ENCODE data around the gene VARS1.
"Not testable (repeated sequence)": the region's sequence is repeated elsewhere in the genome, so short reads cannot be mapped to it uniquely, and the experiment has no call there.

VARS1 gene

DNA sequence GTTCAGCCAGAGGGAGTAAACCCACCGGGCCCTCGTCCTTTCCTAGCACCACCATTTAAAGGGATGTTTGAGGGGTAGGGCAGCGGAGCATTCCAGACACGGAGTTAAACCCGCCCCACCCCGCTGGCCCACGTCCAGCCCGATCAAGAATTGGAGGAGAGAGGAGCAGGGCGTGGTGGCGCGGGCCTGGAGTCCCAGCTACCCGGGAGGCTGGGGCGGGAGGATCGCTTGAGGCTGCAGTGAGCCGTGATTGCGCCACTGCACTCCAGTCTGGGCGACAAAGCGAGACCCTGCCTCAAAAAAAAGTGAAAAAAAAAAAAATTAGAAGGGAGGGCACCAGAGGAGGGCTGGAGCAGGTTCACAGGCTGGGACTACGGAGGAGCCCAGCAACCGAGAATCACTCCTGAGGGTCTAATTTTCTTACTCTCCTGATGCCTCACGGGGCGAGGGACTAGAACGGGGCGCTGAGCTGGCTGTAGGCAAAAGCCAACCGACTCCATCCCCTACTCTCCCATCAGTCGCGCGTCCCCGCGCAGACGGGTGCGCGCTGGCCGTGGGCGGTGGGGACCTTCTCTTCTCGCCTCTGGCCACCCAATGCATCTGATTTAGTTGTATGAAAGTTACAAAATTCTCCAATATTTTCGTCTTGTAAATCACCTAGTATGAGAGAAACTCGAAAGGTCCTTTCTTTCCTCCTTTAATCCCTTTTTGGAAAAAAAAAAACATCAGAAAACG, 25.9 kb upstream of the VARS1 start:
- DNase-seq = peak; percentile 45

DNA sequence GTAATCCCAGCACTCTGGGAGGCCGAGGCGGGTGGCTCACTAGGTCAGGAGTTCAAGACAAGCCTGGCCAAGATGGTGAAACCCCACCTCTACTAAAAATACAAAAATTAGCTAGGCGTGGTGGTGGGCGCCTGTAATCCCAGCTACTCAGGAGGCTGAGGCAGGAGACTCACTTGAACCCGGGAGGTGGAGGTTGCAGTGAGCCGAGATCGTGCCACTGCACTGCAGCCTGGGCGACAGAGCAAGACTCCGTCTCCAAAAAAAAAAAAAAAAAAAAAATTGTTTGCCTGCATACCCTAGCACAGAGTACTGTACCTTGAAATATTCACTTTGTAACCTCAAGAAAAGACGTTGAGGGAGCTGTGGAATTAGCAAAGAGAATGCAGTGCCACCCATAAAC, 24.8 kb upstream of the VARS1 start:
- not testable (repeated sequence) for DNase-seq

DNA sequence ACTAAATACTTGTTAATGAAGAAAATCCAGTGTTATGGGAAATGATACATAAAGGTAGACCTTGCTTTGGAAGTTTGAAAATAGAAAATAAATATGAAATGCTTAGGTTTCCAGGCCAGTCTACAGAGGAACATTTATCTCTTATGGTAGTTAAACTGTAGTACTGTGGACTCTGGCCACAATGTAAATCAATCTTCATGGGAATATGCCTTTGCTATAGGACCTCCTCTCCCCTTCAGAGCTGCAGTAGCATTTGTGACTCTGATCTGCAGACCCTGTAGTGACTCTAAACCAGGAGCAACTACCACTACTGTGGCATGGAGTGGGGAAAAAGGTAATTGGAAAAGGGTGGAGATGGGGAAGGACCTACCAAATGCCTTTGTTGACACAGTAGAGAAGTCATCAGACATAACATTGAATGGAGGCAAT, 24.3 kb upstream of the VARS1 start:
- no peak for DNase-seq

DNA sequence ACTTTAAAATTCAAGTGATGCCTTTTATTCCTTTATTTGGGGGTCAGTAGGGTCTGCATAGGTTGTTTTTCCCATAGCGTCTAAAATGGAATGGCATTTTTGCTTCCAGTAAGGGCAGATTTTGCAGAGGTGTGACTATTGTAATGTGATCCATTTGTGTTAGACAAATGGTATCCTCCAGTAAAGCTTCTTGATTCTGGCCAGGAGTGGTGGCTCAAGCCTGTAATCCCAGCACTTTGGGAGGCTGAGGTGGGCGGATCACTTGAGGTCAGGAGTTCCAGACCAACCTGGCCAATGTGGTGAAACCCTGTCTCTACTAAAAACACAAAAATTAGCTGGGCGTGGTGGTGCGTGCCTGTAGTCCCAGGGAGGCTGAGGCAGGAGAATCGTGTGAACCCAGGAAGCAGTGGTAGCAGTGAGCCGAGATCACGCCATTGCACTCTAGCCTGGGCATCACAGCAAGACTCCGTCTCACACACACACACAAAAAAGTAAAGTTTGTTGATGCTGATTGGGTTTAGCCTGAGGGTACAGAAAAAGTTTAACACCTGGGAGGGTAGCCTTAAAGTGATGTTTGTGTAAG, 22.5 kb upstream of the VARS1 start:
- not testable (repeated sequence) for DNase-seq

DNA sequence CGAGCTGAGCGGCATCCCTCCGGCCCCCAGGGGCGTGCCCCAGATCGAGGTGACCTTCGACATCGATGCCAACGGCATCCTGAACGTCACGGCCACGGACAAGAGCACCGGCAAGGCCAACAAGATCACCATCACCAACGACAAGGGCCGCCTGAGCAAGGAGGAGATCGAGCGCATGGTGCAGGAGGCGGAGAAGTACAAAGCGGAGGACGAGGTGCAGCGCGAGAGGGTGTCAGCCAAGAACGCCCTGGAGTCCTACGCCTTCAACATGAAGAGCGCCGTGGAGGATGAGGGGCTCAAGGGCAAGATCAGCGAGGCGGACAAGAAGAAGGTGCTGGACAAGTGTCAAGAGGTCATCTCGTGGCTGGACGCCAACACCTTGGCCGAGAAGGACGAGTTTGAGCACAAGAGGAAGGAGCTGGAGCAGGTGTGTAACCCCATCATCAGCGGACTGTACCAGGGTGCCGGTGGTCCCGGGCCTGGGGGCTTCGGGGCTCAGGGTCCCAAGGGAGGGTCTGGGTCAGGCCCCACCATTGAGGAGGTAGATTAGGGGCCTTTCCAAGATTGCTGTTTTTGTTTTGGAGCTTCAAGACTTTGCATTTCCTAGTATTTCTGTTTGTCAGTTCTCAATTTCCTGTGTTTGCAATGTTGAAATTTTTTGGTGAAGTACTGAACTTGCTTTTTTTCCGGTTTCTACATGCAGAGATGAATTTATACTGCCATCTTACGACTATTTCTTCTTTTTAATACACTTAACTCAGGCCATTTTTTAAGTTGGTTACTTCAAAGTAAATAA, 21.8 kb upstream of the VARS1 start:
- not testable (repeated sequence) for DNase-seq

DNA sequence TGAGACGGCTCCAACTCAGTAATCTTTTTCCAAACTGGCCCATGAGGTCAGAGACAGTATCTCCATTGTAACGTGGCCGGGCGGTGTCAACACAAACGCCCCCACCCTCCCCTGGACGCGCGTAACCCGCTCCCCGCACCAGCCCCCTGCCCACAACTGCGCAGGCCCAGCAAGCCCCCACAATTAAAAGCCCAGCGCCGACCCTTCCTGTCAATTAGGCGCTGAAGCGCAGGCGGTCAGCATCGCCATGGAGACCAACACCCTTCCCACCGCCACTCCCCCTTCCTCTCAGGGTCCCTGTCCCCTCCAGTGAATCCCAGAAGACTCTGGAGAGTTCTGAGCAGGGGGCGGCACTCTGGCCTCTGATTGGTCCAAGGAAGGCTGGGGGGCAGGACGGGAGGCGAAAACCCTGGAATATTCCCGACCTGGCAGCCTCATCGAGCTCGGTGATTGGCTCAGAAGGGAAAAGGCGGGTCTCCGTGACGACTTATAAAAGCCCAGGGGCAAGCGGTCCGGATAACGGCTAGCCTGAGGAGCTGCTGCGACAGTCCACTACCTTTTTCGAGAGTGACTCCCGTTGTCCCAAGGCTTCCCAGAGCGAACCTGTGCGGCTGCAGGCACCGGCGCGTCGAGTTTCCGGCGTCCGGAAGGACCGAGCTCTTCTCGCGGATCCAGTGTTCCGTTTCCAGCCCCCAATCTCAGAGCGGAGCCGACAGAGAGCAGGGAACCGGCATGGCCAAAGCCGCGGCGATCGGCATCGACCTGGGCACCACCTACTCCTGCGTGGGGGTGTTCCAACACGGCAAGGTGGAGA, 19.7 kb upstream of the VARS1 start, which contains the start of the genes HSPA1A and HSPA1L:
HSPA1A (plus strand) TSS at position 519 of the 814 bp plus-strand sequence; CDS start at position 733, 214 bp downstream.
HSPA1L (minus strand) TSS at position 259 of the 814 bp plus-strand sequence. CDS start 3,311 bp downstream, outside the sequence.
- DNase-seq = peak; percentile 99

DNA sequence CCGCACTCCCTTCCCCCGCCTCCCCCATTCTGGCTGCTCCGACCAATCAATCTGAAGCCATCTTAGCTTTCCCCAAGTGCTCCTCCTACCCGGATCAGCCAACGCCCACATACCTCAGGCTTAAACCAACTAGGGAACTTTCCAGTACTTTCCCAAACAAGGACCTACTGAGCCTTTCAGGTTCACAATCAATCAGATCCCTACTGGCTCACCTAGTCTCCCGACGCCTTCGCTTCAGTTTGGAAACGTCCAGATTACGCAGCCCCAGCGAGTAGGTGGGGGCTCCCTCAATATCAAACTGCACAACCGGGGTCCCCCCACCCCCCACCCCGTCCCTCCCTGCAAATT, 19.1 kb upstream of the VARS1 start:
- DNase-seq = peak; percentile 99

DNA sequence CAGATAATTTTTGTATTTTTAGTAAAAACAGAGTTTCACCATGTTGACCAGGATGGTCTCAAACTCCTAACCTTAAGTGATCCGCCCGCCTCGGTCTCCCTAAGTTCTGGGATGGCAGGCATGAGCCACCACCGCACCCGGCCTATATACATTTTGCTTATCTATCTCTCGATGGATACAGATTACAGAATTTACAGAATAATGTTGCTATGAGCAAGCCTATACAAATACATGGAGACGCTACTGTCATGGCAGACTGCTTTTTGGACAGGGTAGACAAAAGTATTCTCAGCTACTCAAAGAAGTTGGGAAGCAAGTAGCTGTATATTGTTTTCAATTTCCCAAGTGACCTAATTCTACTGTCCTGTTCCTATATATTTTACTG, 17.9 kb upstream of the VARS1 start:
- no peak for DNase-seq

DNA sequence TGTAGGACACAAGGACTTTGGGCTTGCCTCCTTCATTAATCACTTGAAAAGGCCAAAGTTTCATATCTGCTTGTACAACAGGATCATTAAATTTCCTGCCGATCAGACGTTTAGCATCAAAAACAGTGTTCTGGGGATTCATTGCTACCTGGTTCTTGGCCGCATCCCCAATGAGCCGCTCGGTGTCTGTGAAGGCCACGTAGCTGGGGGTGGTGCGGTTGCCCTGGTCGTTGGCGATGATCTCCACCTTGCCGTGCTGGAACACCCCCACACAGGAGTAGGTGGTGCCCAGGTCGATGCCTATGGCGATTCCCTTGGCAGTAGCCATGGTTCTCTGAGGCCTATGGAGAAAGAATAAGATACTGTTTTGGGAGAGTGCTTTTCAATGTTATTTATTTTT, 16.1 kb upstream of the VARS1 start:
- no peak for DNase-seq

DNA sequence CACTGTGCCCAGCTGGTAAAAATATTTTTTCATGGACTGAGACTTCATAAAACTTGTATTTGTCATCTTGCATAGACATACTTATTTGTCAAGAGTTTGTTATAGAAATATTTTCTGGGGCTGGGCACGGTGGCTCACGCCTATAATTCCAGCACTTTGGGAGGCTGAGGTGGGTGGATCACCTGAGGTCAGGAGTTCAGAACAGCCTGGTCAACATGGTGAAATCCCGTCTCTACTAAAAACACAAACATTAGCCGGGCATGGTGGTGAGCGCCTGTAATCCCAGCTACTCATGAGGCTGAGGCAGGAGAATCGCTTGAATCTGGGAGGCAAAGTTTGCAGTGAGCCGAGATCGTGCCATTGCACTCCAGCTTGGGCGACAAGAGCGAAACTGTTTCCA, 13.0 kb upstream of the VARS1 start:
- not testable (repeated sequence) for DNase-seq

DNA sequence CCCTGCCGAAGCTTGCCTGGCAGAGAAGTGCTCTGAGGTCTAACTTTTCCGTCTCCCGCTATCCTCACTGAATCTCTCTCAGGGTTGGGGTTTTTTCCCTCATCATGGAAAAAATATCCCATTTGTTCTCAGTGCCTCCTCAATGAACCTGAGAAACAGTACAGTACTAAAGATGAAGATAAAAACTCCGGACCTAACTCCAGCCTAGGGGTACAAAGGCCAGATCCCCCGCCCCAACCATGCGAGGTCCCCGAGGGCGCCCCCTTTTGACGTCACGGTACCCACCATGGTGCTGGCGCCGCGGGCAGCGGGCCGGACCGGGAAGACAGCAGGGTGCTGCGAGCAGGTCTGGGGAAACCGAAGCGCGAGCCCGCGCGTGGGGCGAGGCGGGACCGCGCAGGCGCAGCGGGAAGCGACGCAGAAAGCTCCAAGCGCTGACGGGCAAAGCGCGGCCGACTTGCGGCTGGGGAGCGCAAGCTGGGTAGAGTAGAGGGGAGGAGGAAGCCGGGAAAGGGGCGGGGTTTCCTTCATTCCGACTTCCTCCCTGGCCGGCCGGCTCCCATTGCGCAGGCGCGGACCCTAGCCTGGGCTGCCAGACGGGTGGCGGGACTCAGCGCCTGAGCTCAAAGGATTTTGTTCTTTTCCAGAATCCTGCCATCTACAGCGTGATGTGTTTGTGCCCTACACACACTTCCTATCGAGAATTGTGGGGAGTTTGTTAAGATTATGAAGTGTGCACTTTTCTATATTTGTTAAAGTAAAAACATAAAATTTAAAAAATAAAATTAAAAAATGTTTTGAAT, 11.1 kb upstream of the VARS1 start, which contains the start of gene LSM2:
LSM2 (minus strand) TSS at position 497 of the 803 bp plus-strand sequence; CDS start at position 288, 209 bp downstream.
- peak; percentile 97 for DNase-seq

DNA sequence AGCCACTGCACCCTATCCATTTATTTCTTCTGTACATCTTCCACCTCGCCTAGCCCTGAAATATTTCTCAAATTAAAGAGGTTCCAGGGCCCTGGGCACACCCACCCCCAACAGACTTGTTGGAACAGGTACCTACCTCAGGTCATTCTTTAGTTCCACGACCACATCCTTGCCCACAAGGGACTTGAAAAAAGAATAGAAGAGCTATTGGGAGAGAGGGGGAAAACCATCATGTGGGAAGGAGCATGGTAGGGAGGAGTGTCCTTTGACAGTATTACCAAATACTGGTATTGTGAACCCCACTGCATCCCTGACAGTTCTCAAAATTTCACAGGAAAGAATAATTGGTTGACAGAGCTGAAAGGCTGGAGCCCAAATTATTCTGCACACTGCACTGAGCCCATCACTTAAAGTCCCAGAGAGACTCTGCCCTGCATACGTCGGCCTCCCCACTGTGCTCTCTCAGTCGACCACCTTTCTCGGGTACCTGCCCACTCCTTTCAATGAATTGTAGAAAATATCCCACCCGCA, 10.5 kb upstream of the VARS1 start:
- no peak for DNase-seq

DNA sequence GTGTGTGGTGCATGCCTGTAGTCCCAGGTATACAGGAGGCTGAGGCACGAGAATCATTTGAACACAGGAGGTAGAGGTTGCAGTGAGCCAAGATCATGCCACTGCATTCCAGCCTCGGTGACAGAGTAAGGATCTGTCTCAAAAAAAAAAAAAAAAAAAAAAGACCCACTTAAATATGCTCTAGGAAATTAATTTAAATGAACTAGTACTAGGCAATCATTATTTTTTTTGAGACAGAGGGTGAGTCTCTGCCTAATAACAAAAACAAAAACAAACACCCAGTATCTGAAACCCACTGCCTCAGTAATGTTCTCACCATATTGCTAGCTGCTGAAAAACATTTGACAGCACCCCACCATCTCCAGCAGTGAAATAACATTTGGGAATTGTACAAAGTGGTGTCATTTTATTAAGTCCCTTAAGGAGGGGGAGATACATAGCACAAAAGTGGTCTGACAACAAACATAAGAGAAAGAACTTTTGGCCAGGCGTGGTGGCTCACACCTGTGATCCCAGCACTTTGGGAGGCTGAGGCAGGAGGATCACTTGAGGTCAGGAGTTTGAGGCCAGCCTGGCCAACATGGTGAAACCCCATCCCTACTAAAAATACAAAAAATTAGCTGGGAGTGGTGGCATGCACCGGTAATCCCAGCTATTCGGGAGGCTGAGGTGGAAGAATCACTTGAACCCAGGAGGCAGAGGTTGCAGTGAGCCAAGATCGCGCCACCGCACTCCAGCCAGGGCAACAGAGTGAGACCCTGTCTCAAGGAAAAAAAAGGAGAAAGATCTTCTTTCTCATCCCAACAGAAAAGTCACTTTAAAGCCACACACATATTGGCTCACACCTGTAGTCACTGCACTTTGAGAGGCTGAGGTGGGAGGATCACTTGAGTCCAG, 5.7 kb upstream of the VARS1 start:
- not testable (repeated sequence) for DNase-seq

DNA sequence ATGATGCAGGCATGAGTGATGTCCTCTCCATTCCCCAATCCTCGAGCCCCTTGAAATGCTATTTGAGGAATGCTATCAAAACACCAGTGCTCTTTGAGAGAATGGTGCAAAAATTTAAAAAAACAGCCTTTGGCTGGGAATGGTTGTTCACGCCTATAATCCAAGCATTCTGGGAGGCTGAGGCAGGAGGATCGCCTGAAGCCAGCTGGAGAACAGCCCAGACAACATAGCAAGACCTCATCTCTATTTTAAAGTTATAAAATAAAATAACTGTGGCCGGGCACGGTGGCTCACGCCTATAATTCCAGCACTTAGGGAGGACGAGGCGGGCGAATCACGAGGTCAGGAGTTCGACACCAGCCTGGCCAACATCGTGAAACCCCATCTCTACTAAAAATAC, 4.2 kb upstream of the VARS1 start:
- peak; percentile 44 for DNase-seq

DNA sequence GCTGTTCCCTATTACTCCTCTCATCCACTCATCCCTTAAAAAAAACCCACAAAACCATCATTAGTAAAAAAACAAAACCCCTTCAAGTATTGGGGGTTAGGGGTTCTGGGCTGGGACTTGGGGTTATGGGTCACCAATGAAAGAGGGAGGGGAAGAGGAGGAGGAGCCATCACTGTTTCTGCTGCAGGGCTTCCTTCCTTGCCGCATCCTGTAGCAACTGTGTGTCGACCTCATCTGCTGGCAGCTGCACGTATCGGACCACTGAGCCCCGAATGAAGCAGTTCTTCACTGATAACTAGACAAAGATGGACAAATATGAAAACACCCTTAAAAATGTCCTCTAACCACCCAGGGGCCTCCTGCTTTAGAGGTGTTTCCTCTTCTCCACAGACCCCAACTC, 2.0 kb upstream of the VARS1 start:
- DNase-seq = no peak

DNA sequence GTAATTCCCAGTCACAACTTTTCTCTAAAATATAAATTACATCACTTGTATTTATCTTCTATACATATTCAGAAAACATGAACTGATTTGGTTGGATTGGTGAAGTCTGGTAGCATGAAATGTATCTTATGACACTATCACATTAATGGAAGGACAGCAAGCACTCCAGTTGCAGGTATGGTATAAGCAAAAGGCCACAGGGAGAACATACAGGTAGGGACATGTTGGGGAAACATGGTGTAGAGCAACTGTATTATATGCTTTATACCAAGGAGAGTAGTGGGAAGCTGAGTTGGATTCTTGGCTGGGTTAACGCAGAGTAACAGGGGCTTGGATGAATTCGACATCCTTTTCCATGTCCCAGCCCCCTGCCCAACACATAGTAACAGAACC, 1.4 kb upstream of the VARS1 start:
- no peak for DNase-seq

DNA sequence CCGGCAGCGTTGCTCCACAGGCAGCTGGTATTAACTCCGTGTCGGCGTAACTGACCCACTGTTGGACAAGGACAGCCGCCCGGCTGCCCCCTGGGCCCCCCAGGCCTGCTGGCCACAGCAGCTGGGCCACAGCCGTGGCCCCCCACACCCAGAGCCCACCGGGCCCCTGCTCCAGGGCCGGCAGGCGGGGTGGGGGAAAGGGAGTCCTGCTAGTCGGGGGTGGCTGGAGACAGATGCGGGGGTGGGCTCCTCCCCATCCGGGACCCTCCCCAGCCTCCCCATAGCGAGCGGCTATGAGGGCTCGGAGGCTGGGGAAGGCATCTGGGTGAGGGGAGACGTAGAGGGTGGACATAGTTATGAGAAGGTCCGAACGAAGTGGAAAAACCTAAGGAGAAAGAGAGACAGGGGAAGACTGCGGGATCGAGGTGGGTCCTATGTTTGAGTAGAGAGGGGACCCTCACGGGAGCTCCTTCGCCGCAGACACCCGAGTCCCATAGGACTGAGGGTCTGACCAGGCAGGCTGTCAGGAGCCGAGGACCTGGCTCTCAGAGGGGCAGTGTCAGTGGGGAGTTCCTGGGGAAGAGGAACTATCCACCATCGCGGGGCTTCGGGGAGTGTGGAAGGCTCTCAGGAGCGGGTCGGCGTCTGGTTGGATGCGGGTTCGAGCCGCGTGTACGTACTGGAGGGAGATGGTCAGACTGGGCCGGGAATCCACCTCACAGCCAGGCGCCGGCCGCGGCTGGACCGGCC, 511 bp downstream of the VARS1 start:
- DNase-seq = no peak

DNA sequence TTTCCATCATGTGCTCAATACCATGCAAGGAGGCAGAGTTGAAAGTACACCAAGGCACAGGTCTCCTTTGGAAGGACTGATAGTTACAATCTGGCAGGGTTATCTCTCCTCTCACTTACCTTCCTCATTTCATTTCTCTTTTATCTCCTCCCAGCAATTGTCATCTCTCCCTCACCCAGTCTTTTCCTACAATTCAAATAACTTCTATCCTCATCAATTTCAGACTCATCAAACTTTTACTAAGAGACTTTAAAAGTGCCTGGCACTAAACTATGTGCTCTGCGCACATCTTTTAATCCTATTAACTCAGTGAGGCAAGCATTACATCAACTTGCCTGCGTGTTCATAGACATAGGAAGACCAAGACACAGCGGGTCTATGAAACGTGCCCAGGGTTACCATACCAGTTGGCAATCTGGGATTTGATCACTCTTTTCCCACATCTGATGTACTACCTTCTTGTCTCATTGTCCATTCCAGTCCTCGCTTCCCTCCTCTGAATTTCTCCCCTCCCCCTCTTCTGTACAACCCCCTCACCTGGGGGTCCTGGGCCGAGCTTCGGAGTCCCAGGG, 1.2 kb downstream of the VARS1 start:
- peak; percentile 46 for DNase-seq

DNA sequence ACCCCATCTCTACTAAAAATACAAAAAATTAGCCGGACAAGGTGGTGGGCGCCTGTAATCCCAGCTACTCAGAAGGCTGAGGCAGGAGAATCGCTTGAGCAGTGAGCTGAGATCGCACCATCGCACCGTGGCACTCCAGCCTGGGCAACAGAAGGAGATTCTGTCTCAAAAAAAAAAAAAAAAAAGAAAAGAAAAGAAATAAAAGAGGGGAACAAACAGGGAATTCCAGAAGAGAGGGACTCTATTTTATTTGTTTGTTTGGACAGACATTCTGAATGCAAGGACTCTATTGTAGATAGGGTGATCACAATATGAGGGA, 1.7 kb downstream of the VARS1 start:
- not testable (repeated sequence) for DNase-seq
